CD4-positive, alpha-beta T cell treated with Interferon gamma for 1 hour (primary cell): Measurements from ENCODE around the gene SCN1B.
"Not testable (repeated sequence)": the region's sequence is repeated elsewhere in the genome, so short reads cannot be mapped to it uniquely, and the experiment has no call there.

Source experiments
- DNase-seq: peaks from one replicate; pipeline ENCODE4 v3.0.0-alpha.2; 2020

Gene SCN1B

DNA sequence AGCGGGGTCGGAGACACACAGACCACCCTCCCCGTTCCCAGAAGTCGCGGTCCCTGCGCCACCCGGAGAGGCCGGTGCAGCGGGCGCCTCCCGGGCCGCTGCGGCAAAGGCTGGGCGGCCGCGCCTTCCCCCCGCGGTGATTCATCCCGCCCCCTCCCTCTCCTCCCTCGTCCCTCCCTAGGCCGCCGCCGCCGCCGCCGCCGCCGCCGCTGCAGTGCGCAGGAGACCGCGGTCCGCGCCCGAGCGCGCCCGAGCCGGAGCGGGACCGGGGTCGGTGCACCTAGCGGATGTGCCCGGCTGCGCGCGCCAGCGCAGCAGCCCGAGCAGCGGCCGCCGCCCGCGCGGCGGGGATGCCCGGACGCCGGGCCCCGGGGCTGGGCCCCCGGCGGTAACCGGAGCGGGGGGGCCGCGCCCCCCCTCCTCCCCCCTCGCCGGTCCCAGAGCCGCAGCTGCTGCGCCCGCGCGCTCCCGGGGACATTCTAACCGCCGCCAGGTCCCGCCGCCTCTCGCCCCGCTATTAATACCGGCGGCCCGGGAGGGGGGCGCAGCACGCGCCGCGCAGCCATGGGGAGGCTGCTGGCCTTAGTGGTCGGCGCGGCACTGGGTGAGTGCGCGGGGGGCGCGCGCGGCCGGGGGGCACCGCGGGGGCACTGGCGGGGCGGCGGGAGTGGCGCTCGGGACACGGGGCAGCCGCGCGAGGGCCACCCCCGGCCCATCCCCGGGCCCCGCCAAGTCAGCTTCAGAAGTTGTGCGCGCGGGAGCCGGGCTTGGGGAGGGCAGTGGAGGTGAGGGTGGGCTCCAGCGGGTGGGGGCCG, at the start of gene SCN1B:
TSS of gene SCN1B (plus strand) at position 214 of the 815 bp plus-strand sequence. CDS start at position 565, 351 bp downstream.
- peak; percentile 47 for DNase-seq

DNA sequence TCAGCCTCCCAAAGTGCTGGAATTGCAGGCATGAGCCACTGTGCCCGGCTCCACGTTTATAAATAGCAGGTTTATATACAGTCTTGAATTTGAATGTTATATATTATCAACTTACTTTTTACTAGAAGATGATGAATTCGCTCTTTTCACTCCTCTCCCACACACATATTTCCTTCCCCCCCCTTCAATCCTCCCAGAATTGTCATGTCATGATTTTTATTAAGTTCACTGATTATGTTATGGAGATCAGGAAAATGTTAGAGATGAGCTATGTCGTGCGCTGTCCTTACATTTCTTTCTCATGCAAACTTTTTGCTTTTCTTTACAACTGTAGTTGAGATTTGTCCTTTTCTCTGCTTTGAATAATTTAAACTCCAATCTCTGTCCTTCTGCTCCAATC, 48.0 kb upstream of the SCN1B start:
- DNase-seq = no peak

DNA sequence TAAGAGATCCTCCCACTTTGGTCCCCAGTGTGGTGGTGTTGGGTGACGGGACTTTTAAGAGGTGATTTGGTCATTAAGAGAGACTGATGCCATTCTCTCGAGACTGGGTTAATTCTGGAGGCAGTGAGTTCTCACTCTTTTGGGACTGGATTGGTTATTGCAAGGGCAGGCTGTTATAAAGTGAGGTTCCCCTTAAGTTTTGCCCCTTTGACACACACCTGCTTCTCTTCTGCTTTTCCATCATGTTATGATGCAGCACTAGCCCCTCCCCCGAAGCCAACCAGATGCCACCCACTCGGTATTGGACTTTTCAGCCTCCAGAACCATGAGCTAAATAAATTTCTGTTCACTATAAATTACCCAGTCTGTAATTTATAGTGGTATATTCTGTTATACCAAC, 46.5 kb upstream of the SCN1B start:
- no peak for DNase-seq

DNA sequence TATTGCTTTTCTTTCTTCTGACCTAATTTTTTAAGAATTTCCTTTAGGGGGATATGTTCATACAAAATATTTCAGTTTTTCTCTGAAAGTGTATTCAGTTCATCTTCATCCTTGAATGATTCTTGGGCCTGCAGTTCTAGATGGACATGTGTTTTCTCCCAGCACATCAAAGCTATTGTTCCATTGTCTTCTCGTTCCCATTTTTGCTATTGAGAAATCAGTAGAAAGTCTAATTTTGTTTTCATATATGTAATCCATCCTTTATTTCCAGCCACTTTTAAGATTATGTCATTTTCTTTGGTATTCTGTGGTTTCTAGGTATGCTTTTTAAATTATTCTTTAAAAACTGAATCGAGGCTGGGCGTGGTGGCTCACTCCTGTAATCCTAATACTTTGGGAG, 46.0 kb upstream of the SCN1B start:
- no peak for DNase-seq

DNA sequence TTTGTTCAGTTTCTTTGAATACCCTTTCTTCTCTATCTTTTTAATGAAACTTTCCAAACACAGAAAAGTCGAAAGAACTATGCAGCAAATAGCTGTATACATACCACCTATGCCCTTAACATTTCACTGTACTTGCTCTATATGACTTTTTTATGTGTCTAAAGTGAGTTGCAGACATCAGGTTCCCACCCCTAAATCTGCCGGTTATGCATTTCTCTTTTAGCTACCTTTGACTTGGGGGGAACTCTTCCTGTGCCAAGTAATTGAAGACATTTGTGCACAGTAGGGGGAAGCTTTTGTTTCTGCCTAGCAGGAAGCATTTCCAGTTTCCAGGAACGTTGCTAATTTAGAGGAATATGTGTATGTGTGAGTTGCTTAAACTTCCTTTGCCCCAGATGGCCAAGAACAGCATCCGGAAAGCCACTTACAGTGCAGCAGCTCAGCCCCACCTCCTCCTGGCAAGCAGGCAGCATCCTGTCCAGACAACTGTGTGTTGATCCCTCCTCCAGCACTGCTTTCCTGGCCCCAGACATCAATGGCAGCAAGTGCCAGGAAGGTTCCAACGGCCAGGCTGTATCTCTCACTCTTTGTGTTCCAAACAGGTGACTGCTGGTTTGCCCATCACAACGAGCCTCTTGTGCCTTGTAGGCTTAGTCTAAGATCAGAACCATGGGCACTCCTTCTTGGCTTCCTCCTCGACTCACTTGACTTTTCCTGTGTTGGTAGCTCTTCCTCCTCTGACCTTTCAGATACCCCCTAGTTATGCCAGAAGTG, 44.8 kb upstream of the SCN1B start:
- DNase-seq = no peak

DNA sequence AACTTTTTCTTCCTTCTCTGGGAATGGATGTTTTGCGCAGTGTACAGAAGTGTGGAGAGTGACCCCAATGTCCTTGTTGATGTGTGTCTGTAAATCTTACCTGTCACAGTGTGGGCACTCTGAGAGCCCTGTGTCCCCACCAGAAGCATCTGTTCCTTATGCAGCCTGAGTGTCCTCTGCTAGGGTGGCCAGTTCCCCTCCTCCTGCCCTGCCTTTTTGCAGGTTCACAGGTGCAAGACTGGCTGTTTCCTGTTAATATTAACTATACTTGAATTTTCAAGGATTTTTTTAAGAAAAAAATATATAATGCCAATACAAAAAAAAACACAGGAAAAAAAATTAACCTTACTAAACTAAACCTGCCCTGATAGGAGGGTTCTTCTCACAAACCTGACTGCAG, 42.2 kb upstream of the SCN1B start:
- DNase-seq = no peak

DNA sequence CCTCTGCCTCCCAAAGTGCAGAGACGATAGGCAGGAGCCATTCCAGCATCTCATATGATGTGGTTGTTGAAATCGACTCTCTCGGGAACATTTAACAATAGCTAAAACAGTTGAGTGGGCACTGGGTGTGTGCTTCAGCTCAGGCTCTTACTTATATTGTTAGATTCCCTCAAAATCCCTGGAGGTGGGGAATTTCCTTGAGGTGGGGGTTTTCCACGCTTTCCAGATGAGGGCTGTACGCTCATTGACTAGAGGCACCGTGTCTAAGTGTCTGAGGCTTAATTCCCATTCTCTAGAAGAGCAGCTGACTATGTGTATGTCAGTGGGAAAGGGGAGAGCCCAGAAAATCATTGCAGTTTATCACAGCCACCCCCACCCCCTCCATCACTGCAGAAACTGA, 41.0 kb upstream of the SCN1B start:
- DNase-seq = no peak

GRCh38 chr19:34990578-34991192, 39.6 kb upstream of the SCN1B start:
- DNase-seq = no peak

DNA sequence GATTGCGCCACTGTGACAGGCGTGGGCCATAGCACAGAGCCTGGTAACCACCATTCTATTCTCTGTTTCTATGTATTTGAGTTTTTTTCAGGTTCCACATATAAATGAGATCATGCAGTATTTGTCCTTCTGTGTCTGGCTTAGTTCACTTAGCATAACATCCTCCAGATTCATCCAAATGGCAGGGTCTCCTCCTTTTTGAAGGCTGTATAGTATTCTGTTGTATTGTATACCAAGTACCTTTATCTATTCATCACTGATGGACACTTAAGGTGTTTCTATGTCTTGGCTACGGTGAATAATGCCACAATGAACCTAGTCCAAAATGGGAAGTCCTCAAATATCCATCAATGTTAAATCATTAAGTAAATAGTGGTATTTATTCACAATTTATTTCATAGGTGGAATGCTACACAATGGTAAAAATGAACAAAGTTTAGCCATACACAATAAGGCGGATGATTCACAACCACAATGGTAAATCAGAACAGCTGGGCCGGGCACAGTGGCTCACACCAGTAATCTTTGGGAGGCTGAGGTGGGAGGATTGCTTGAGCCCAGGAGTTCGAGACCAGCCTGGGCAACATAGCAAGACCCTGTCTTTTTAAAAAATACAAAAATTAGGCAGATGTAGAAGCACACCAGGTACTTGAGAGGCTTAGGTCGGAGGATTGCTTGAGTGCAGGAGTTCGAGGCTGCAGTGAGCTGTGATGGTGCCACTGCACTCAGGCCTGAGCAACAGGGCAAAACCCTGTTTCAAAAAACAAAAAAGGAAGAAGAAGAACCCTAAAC, 38.5 kb upstream of the SCN1B start:
- no peak for DNase-seq

- DNase-seq = not testable (repeated sequence)
These were observed 37.7 kb upstream of the SCN1B start for GRCh38 chr19:34992582-34992981.

- DNase-seq = no peak
These were observed 36.0 kb upstream of the SCN1B start for GRCh38 chr19:34994286-34994642.

DNA sequence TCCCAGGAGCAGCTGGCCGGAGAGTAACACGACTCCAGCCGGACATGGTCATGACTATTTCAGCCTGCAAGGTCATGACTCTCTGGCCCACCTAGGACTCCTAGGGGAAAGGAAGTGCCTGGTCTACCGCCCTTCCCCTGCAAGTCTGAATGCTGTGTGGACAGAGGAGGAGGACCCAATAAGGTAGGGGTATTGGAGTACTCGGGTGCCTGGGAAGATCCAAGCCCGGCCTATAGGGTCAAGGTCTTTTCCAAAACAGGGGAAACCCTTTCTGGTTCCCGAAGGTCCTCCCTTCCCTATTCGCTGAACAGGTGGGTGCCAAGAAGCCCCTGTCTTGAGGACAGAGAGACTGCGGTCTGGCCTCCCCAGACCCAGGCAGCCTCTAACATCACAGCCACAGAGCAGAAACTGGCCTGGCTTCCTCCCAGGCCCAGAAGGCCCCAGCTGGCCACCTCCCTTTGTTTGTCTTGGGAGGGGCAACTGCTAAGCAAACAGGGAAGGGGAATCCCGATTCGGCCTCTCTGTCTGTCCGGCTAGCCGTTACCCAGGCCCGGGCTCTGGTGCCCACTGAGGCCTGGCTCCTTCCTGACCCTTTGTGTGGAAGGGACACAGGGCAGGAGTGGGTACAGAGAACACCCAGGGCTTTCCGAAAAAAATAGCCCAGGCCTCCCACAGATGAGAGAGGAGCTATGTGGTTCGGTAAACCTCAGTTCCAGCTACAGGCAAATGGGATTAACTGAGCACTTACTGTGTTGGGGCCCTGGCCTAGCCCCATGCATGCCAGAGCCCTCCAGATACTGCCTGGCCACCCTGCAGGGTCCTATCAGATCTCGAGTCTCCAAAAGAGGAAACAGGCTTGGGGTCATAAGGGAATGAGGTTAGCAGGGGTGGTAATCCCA, 35.4 kb upstream of the SCN1B start:
- DNase-seq = no peak

DNA sequence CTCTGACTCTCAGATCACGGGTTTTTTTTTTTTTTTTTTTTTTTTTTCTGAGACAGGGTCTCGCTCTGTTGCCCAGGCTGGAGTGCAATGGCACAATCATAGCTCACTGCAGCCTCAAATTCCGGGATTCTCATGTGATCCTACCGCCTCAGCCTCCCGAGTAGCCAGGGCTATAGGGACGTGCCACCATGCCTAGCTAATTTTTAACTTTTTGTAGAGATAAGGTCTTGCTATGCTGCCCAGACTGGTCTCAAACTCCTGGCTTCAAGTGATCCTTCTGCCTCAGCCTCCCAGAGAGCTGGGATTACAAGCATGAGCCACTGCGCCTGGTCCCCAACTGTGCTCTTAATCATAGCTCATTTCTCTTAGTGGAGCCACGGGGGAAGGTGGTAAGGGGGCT, 34.7 kb upstream of the SCN1B start:
- DNase-seq = no peak

GRCh38 chr19:34997071-34997617, 33.1 kb upstream of the SCN1B start:
- DNase-seq = no peak

- DNase-seq = not testable (repeated sequence)
These were observed 32.0 kb upstream of the SCN1B start for GRCh38 chr19:34998224-34998623.

DNA sequence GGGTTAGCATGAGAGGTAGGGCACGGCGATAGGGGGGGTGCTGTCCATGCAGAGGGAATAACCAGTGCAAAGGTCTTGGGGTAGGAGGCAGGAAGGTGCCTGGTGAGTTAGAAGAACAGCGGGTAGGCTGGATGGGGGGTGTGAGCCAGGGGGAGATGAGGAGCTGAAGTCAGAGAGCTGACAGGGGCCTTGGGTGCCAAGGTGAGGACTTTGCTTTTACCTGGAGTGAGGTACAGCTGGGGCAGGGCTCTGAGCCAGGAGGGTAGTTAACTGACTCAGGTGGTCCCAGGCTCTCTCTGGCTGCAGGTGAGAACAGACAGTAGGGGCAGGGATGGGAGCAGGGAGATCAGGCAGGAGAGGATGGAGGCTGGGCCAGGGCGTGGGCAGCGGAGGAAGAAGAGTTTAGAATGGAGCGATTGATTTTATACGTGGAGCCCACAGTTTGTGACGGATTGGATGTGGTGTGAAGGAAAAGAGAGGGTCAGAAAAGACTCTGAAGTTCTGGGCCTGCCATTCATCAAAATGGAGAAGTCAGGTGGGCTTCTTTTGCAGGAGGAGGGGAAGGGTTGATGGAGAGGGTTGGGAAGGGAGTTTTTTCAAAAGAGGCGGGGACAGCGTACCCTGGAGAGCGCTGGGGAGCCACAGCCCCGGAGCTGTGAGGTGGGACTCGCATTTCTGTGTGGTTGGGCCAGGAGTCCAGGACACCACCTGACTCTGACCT, 31.3 kb upstream of the SCN1B start:
- no peak for DNase-seq

DNA sequence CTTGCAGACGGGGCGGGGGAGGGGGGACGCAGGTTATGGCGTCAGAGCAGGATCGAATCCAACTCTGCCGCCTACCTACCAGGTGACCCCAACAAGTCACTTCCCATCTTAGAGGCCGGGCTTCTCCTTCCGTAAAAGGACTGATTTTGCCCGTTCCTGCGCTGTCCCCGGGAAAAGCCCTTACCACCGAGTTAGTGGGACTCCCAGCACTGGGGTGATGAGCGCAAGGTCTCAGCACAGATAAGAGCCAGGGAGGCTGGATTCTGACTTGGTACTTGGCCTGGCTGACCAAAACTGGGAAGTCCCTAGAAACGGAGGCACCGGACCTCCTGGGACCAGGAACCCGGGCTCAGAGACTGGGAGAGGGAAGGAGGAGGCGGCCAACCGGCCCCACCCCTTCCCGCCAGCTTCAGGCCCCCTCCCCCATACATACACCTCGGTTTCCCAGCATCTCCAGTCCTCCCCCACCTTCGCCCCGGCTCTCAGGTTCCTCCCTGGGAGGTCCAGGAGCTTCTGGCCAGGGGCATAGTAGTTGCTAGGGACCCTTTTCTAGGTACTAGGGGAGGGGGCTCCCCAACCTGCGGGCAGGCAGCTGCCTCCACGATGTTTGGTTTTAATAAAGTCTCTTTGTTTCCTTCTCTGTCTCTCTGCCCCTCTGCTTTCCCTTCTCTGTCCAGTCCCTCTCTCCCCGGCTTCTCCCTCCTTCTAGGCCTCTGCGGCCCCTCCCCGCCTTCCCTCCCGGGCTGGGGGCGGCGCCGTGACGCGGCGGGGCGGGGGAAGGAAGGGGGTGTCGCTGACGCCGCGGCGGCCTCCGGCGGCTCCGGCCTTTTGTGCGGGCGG, 30.6 kb upstream of the SCN1B start, which contains the start of gene GRAMD1A:
TSS of gene GRAMD1A (plus strand) at position 826 of the 840 bp plus-strand sequence. CDS start 156 bp downstream, outside the sequence.
- peak; percentile 74 for DNase-seq

- no peak for DNase-seq
These were observed 30.0 kb upstream of the SCN1B start for GRCh38 chr19:35000338-35000646.

DNA sequence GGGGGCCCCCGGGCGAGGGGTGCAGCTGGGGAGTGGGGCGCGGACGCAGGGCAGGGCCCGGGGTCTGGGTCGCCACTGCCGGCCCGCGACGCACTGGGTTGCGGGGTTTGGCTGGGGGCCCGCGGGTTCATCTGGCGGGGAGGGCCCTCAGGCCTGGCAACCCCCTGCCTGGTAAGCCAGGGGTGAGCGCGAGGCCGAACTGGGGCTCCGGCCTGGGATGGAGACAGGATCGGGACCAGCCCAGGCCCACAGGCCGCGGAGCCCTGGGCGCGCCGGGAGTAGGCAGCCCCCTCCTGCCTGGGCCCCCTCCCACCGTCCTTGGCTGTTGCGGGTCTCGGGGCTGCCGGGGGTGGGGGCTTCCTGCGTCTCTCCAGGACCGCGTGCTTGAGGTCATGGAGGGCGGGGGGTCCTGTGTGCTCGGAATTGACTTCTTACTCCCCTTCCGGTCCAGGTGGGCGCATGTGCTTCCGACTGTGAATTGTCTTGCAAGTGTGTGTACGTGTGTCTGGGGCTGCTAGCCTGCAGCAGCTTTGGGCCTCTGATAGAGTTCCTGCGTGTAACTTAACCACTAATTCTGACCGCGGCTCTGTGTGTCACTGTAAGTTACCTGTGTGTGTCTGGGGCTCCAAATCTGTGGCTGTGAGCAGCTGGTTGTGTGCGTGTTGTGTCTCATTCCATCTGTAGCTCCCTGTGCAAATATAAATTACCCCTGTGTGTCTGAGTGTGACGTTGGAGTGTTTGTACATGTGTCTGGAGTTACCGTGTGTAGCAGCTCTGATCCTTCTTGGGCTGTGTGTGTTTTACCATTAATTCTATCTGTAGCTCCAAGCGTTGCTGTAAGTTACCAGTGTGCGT, 29.4 kb upstream of the SCN1B start:
- DNase-seq = peak; percentile 47
